Pancreas (tissue), 10 donors: ENCODE data around the gene PPP3CA. TPM values are rescaled to one million over a fixed set of nuclear protein-coding genes. Genes with fewer than 3 reads are reported as not detected.

ENCODE experiments used
- ATAC-seq, 4 donors: fragments of 200-7000 bp; cut with Tn5 transposase; one replicate each; pipeline versions ENCODE4 v1.8.0 to v1.9.1; 2020; ENCODE audit warnings: mild to moderate bottlenecking in 4 of 4, moderate library complexity in 4 of 4
- DNase-seq, 6 donors: peaks; one replicate each; pipeline ENCODE4 v3.0.0-alpha.2; 2020
- FAIRE-seq: peaks from 2 replicates; lab custom pipeline; 2012; peaks lifted over from hg19 to GRCh38; lab: Jason Lieb, UNC
- H3K27ac ChIP-seq, 4 donors: fragments of 200-600 bp; sonication (generic); 1 replicate in 3 of 4; 2 replicates in 1 of 4; pipeline versions ENCODE4 v1.5.0 to v1.8.0; 2020
- H3K27me3 ChIP-seq, 4 donors: fragments of 200-600 bp; one replicate each; pipeline ENCODE4 v1.8.0; 2021
- H3K36me3 ChIP-seq, 3 donors: fragments of 200-600 bp; sonication (generic) in 1 of 3; one replicate each; pipeline versions ENCODE4 v1.5.0 to v1.8.0; 2020 to 2021
- H3K4me1 ChIP-seq, 3 donors: fragments of 200-600 bp; one replicate each; pipeline ENCODE4 v1.8.0; 2021
- H3K4me3 ChIP-seq, 4 donors: fragments of 200-600 bp; sonication (generic) in 2 of 4; one replicate each; pipeline versions ENCODE4 v1.5.0 to v1.8.0; 2020 to 2021
- H3K9me3 ChIP-seq, 4 donors: fragments of 200-600 bp; one replicate each; pipeline ENCODE4 v1.8.0; 2021
- WGBS, 2 donors: extraction: QIAGEN DNeasy Blood & Tissue Kit; methylation state at CpG; one replicate each; pipeline ENCODE4 v1.1.7; 2013; 5-methylcytosine and 5-hydroxymethylcytosine counted together
- intact Hi-C, 3 donors: fragments of 100-400 bp; cut with DNase I; formaldehyde crosslinking; loops; one replicate each; pipeline versions ENCODE4 v1.11.1 to v1.14.2; 2022
- polyA plus RNA-seq, 2 donors: library from polyadenylated mRNA; stranded (reverse); fragments of 200-250 nt; gene quantifications; one replicate each; pipeline ENCODE4 v1.2.3, GENCODE V29; 2013
- total RNA-seq, 6 donors: library from RNA; stranded (reverse); fragmentation: NEBNext Ultra II Directional in 4 of 6; extraction: Animal tissue kit (Norgen Biotek cat#: 25700) in 4 of 6; gene quantifications; one replicate each; pipeline versions ENCODE4 v1.2.1 to v1.2.4, GENCODE V29; 2021 to 2023
- TF ChIP-seq, protein P1 (sequence below), 4 donors: fragments of 200-600 bp; sonication (generic) in 3 of 4; IDR thresholded peaks; one replicate each; pipeline versions ENCODE4 v1.5.0 to v1.8.0; 2021; ENCODE audit warnings: antibody characterized with exemption in 4 of 4
- donor health status: healthy with polysubstance abuse.
- donor health status: DM: no; HTN: no; CAD: no; lungs with moderate emphysema.
- donor health status: DM: no; HTN: no; CAD: no.
- donor health status: control.
- donor health status: control.
- donor health status: Bipolar disorder and iron deficiency.
- donor health status: DM: yes; HTN: yes; CAD: no.
- donor health status: DM: no; HTN: no; CAD: no.
- donor health status: DM: no; HTN: no; CAD: no.
- donor health status: DM: yes; HTN: yes; CAD: no.

The PPP3CA gene
- total and polyA plus RNA-seq, 8 donors, result 4.9 to 22.7 (median 10.3) TPM

DNA sequence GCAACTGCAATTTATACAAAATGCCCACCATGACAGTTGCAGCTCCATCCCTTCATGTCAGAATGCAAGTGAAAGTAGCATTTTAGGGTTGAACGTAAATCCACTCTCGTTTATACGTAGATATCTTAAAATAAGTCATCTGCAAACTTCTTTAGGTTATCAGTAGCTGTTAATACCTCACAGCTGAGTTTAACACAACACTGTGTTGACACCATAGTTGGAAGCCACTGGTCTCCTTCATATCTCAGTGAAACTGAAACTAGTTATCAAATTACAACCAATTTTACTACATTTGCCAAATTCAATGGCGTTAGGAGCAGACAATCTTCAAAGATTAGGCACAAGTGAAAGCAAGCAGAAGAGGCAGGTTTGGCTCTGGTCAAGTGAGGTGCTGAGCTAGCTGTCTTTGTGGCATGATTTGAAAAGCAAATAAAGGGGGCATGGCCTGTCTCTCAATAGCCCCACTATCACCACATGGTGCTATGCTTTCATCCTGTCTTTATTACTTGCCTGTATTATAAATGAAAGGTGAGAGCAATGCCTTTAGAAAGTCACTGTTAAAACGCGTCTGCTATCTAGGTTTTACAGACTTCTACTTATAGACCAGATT lies 12.3 kb downstream of the PPP3CA start:
- DNase-seq (no peak), FAIRE-seq (no peak), ATAC-seq (peak; percentile 70 to 76 (median 74))
- intact Hi-C loops, result no loop called here
- Histone ChIP-seq H3K9me3 (no peaks in the 10 kb centered on the region), H3K27ac (peak overlapping the region in 1 of 4 donors; percentile 24), H3K4me3 (no peak overlapping the region), H3K36me3 (no peaks in the 10 kb centered on the region), H3K27me3 (no peaks in the 10 kb centered on the region), H3K4me1 (peaks cover 0 to 5% (median 0%) of the 10 kb centered on the region in 3 donors)
- 30 to 33% methylated on average over 6 of the region's 6 CpGs for WGBS, 2 donors
- TF ChIP-seq, protein P1, sequence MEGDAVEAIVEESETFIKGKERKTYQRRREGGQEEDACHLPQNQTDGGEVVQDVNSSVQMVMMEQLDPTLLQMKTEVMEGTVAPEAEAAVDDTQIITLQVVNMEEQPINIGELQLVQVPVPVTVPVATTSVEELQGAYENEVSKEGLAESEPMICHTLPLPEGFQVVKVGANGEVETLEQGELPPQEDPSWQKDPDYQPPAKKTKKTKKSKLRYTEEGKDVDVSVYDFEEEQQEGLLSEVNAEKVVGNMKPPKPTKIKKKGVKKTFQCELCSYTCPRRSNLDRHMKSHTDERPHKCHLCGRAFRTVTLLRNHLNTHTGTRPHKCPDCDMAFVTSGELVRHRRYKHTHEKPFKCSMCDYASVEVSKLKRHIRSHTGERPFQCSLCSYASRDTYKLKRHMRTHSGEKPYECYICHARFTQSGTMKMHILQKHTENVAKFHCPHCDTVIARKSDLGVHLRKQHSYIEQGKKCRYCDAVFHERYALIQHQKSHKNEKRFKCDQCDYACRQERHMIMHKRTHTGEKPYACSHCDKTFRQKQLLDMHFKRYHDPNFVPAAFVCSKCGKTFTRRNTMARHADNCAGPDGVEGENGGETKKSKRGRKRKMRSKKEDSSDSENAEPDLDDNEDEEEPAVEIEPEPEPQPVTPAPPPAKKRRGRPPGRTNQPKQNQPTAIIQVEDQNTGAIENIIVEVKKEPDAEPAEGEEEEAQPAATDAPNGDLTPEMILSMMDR (IDR thresholded peaks at IDR 0.05), result no peak

DNA sequence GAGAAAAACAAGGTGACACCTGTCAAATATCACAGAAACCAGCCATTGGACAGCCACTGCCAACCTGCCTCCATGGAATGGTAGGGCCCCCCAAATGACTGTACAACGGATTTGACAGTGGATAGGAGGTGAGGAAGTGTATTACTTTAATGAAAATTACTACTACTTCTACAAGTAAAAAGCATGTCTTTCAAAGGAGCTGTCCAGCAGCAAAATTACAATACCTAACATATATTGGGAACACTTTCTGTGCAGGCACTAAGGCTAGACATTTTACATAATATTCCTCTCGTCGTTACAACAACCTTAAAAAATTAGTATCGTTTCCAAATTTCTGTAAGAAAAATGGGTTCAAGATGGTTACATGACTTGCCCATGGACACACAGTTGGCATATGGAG lies 14.9 kb downstream of the PPP3CA start:
- ATAC-seq, result no peak
- no peak overlapping the region for H3K4me3 ChIP-seq
- no peak for DNase-seq
- H3K9me3 ChIP-seq, result no peaks in the 10 kb centered on the region
- FAIRE-seq, result no peak
- peaks cover 0 to 5% (median 2%) of the 10 kb centered on the region in 3 donors for H3K4me1 ChIP-seq
- H3K36me3 ChIP-seq, result no peaks in the 10 kb centered on the region
- no peak overlapping the region for H3K27ac ChIP-seq
- TF ChIP-seq, protein P1 (IDR thresholded peaks at IDR 0.05), result no peak
- intact Hi-C loops, result no loop called here
- 86 to 88% methylated on average over 4 of the region's 4 CpGs for WGBS, 2 donors
- no peaks in the 10 kb centered on the region for H3K27me3 ChIP-seq

DNA sequence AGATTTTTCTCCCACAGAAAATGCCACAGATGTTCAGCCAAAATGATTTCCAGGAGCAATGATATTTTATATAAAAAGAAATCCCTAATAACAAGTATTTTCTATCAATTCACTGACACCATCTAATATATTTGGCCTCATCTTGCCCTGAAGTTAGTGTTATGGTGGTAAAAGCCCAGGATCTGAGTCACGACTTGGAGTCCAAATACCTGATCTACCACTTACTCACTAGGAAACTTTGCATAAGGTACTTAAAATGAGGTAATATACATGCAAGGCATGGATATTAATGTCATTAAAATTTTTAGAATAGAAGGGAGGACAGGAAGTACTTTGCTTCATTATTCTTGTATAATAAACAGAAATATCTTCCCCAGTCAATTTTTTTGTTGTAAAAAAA lies 16.3 kb downstream of the PPP3CA start:
- ATAC-seq, result no peak
- Histone ChIP-seq H3K4me1 (peaks cover 0 to 5% (median 4%) of the 10 kb centered on the region in 3 donors), H3K27me3 (no peaks in the 10 kb centered on the region), H3K27ac (no peak overlapping the region), H3K9me3 (no peaks in the 10 kb centered on the region), H3K36me3 (no peaks in the 10 kb centered on the region), H3K4me3 (no peak overlapping the region)
- TF ChIP-seq, protein P1 (IDR thresholded peaks at IDR 0.05), result no peak
- intact Hi-C loops, result no loop called here
- DNase-seq, result no peak
- no peak for FAIRE-seq
- WGBS, 2 donors, result 92 to 93% methylated on average over 1 of the region's 1 CpG

DNA sequence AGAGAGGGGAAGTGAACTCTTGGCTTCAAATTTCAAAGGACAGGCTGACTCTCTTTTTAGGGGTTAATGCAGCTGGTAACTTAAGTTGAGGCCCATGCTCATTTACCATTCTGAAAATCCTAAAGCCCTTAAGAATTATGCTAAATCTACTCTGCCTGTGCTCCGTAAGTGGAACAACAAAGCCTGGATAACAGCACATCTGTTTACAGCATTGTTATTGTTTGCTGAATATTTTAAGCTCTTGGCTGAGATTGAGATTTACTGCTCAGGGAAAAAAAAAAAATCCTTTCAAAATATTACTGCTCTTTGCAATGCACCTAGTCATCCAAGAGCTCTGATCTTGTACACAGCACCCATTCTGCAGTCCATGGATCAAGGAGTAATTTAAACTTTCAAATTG lies 17.7 kb downstream of the PPP3CA start:
- Histone ChIP-seq H3K4me3 (no peak overlapping the region), H3K9me3 (no peaks in the 10 kb centered on the region), H3K36me3 (no peaks in the 10 kb centered on the region), H3K27me3 (no peaks in the 10 kb centered on the region), H3K4me1 (peaks cover 0 to 4% (median 0%) of the 10 kb centered on the region in 3 donors), H3K27ac (no peak overlapping the region)
- TF ChIP-seq, protein P1 (IDR thresholded peaks at IDR 0.05), result no peak
- no peak for DNase-seq
- 84 to 94% methylated on average over 1 of the region's 1 CpG for WGBS, 2 donors
- intact Hi-C loops, result no loop called here
- no peak for ATAC-seq
- FAIRE-seq, result no peak

DNA sequence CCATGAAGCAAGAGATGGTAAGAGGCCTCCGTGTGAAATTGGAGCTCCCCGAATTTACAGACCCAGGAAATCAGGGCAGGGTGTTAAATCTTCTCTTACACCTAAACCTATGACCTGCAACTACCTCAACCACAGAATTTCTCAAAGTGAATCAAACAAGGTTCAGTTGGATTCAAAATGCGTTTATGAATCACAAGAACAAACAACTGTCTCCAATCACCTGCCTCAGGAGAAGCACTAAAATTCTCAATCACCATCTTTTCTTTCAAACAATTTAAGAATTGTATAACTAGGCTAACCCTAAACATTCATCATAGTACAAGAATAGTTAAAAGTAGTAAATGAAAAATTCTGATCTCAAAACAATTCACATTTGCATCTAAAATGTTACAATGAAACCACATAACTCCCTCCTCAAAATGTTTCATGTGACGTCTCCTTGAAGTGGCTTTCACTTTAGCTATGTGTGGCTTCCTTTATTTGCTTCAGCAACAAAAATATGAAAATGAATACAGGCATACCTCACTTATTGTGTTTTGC lies 19.2 kb downstream of the PPP3CA start:
- 83 to 84% methylated on average over 4 of the region's 4 CpGs for WGBS, 2 donors
- TF ChIP-seq, protein P1 (IDR thresholded peaks at IDR 0.05), result no peak
- no peaks in the 10 kb centered on the region for H3K9me3 ChIP-seq
- DNase-seq (no peak), FAIRE-seq (no peak), ATAC-seq (no peak)
- no peaks in the 10 kb centered on the region for H3K27me3 ChIP-seq
- no peak overlapping the region for H3K27ac ChIP-seq
- intact Hi-C loops, result no loop called here
- H3K4me3 ChIP-seq, result no peak overlapping the region
- peaks cover 0 to 4% (median 0%) of the 10 kb centered on the region in 3 donors for H3K4me1 ChIP-seq
- no peaks in the 10 kb centered on the region for H3K36me3 ChIP-seq
